Loucy (cell line): Measurements from ENCODE around the gene GNAS-AS1.

Experiments used
- EZH2phosphoT487 ChIP-seq: fragments of 200-600 bp; IDR thresholded peaks from 2 replicates; pipeline ENCODE4 v1.6.1; 2018; ENCODE audit warnings: antibody characterized with exemption, mild to moderate bottlenecking, moderate library complexity, borderline replicate concordance
- TF ChIP-seq, protein P1 (sequence below): fragments of 200-600 bp; sonication (generic); conservative IDR thresholded peaks from 2 replicates; pipeline ENCODE4 v1.5.1; 2014; ENCODE audit warnings: mild to moderate bottlenecking, antibody characterized with exemption, low read length

DNA sequence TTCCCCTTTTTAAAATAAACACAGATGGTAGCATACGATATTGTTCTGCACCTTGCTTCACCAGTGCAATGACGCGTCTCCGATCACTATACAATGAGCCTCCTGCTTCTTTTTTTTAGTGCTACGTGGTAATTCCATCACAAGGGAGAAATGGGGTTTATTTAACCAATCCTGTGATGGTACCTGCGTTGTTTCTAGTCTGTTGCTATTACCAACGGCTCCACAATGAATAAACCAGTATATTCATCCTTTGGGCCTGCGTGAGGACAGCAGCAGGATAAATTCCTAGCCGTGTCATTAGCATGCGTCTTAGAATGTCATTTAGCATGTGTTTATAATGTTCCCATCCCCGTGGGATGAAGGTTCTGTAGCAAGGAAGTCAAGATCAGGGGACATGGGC, 42.9 kb downstream of the GNAS-AS1 start:
- TF ChIP-seq, protein P1, sequence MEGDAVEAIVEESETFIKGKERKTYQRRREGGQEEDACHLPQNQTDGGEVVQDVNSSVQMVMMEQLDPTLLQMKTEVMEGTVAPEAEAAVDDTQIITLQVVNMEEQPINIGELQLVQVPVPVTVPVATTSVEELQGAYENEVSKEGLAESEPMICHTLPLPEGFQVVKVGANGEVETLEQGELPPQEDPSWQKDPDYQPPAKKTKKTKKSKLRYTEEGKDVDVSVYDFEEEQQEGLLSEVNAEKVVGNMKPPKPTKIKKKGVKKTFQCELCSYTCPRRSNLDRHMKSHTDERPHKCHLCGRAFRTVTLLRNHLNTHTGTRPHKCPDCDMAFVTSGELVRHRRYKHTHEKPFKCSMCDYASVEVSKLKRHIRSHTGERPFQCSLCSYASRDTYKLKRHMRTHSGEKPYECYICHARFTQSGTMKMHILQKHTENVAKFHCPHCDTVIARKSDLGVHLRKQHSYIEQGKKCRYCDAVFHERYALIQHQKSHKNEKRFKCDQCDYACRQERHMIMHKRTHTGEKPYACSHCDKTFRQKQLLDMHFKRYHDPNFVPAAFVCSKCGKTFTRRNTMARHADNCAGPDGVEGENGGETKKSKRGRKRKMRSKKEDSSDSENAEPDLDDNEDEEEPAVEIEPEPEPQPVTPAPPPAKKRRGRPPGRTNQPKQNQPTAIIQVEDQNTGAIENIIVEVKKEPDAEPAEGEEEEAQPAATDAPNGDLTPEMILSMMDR: no peak
- TF ChIP-seq EZH2phosphoT487: no peak
